ENCODE measurements around the gene NFIB. TPM values are rescaled to one million over a fixed set of nuclear protein-coding genes. Genes with fewer than 3 reads are reported as not detected.

Gene NFIB
- total RNA-seq, 6 experiments from 2014 or later, result 0.69 to 6.2 (median 4.4) TPM

DNA sequence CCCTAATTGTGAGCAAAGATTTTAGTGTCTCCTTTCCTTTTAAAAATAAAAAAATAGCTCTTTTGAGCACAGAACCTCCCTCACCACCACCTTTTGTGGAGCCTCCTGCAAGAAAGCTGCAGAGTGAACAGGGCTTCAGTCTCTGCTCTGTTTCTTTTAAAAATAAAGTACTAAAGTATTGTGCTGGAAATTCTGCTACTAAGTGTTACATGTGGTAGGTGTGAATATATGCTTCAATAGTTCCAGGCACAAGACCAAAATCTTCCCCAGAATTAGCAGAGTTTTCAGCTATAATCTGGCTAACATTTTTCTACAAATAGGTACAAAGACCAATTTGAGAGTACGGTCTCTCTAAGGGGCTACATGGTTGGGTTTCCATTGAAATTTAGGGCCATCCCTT, 40.3 kb upstream of the NFIB start:
- DNase-seq, result no peak
- H3K27ac Mint-ChIP-seq, result no peak overlapping the region
- no peaks in the 10 kb centered on the region for H3K36me3 Mint-ChIP-seq (ENCODE audit: low read depth)
- H3K9me3 Mint-ChIP-seq, result no peaks in the 10 kb centered on the region
- peaks cover 16% of the 10 kb centered on the region for H3K4me1 Mint-ChIP-seq (ENCODE audit: low read depth)
- TF ChIP-seq, protein P1, sequence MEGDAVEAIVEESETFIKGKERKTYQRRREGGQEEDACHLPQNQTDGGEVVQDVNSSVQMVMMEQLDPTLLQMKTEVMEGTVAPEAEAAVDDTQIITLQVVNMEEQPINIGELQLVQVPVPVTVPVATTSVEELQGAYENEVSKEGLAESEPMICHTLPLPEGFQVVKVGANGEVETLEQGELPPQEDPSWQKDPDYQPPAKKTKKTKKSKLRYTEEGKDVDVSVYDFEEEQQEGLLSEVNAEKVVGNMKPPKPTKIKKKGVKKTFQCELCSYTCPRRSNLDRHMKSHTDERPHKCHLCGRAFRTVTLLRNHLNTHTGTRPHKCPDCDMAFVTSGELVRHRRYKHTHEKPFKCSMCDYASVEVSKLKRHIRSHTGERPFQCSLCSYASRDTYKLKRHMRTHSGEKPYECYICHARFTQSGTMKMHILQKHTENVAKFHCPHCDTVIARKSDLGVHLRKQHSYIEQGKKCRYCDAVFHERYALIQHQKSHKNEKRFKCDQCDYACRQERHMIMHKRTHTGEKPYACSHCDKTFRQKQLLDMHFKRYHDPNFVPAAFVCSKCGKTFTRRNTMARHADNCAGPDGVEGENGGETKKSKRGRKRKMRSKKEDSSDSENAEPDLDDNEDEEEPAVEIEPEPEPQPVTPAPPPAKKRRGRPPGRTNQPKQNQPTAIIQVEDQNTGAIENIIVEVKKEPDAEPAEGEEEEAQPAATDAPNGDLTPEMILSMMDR (IDR thresholded peaks at IDR 0.05), result no peak
- no peak overlapping the region for H3K4me3 Mint-ChIP-seq
- peaks cover 30% of the 10 kb centered on the region for H3K27me3 Mint-ChIP-seq (ENCODE audit: insufficient read depth)

GRCh38 chr9:14353222-14354056, 39.5 kb upstream of the NFIB start:
- Mint-ChIP-seq H3K36me3 (ENCODE audit: low read depth) (no peaks in the 10 kb centered on the region), H3K27me3 (ENCODE audit: insufficient read depth) (peaks cover 37% of the 10 kb centered on the region), H3K27ac (no peak overlapping the region), H3K4me3 (peak overlapping the region; percentile 42; the same call in 1 of the 2 replicates), H3K9me3 (no peaks in the 10 kb centered on the region), H3K4me1 (ENCODE audit: low read depth) (peaks cover 17% of the 10 kb centered on the region)
- DNase-seq, result peak; percentile 55
- TF ChIP-seq, protein P1 (IDR thresholded peaks at IDR 0.05), result peak; percentile 96

GRCh38 chr9:14352503-14352902, 38.6 kb upstream of the NFIB start:
- TF ChIP-seq, protein P1 (IDR thresholded peaks at IDR 0.05), result no peak
- Mint-ChIP-seq H3K36me3 (ENCODE audit: low read depth) (no peaks in the 10 kb centered on the region), H3K4me1 (ENCODE audit: low read depth) (peaks cover 18% of the 10 kb centered on the region), H3K27ac (no peak overlapping the region), H3K27me3 (ENCODE audit: insufficient read depth) (peaks cover 44% of the 10 kb centered on the region), H3K4me3 (no peak overlapping the region), H3K9me3 (no peaks in the 10 kb centered on the region)
- DNase-seq, result no peak

GRCh38 chr9:14351221-14351836, 37.4 kb upstream of the NFIB start:
- Mint-ChIP-seq H3K27ac (no peak overlapping the region), H3K4me1 (ENCODE audit: low read depth) (peaks cover 18% of the 10 kb centered on the region), H3K36me3 (ENCODE audit: low read depth) (no peaks in the 10 kb centered on the region), H3K27me3 (ENCODE audit: insufficient read depth) (peaks cover 49% of the 10 kb centered on the region), H3K9me3 (no peaks in the 10 kb centered on the region), H3K4me3 (no peak overlapping the region)
- DNase-seq, result no peak
- TF ChIP-seq, protein P1 (IDR thresholded peaks at IDR 0.05), result no peak

GRCh38 chr9:14350754-14351153, 36.8 kb upstream of the NFIB start:
- Mint-ChIP-seq H3K9me3 (no peaks in the 10 kb centered on the region), H3K27ac (no peak overlapping the region), H3K36me3 (ENCODE audit: low read depth) (no peaks in the 10 kb centered on the region), H3K4me3 (no peak overlapping the region), H3K27me3 (ENCODE audit: insufficient read depth) (peaks cover 49% of the 10 kb centered on the region), H3K4me1 (ENCODE audit: low read depth) (peaks cover 18% of the 10 kb centered on the region)
- no peak for DNase-seq
- TF ChIP-seq, protein P1 (IDR thresholded peaks at IDR 0.05), result no peak

Measured in HFFc6 (cell line).